Tibial nerve (tissue), 4 donors: ENCODE data around the gene OSTF1. TPM values are rescaled to one million over a fixed set of nuclear protein-coding genes. Genes with fewer than 3 reads are reported as not detected.

Source experiments
- DNase-seq, 2 donors: peaks; one replicate each; pipeline ENCODE4 v3.0.0-alpha.2; 2019; ENCODE audit warnings: low spot score in 2 of 2
- H3K27ac ChIP-seq, 4 donors: fragments of 200-600 bp; sonication (generic) in 3 of 4; one replicate each; pipeline ENCODE4 v1.5.1; 2017 to 2019; ENCODE audit warnings: mild to moderate bottlenecking in 1 of 4
- H3K27me3 ChIP-seq, 2 donors: fragments of 200-600 bp; sonication (generic) in 1 of 2; one replicate each; pipeline versions ENCODE4 v1.5.1 to v1.6.0; 2017 to 2019
- H3K36me3 ChIP-seq, 3 donors: fragments of 200-600 bp; sonication (generic); one replicate each; pipeline ENCODE4 v1.5.1; 2018 to 2019
- H3K4me1 ChIP-seq, 4 donors: fragments of 200-600 bp; sonication (generic) in 3 of 4; one replicate each; pipeline ENCODE4 v1.5.1; 2017 to 2019
- H3K4me3 ChIP-seq, 4 donors: fragments of 200-600 bp; sonication (generic) in 3 of 4; one replicate each; pipeline ENCODE4 v1.5.1; 2017 to 2019; ENCODE audit warnings: mild to moderate bottlenecking in 1 of 4, moderate library complexity in 1 of 4
- H3K9me3 ChIP-seq, 4 donors: fragments of 200-600 bp; sonication (generic) in 3 of 4; one replicate each; pipeline ENCODE4 v1.5.1; 2017 to 2019
- EP300 ChIP-seq, 2 donors: sonication (generic); formaldehyde crosslinking; IDR thresholded peaks; one replicate each; pipeline ENCODE4 v1.6.1; 2017; ENCODE audit warnings: antibody characterized with exemption in 2 of 2, mild to moderate bottlenecking in 1 of 2
- POLR2A ChIP-seq, 2 donors: fragments of 450-650 bp; IDR thresholded peaks; one replicate each; pipeline ENCODE4 v1.6.1; 2017; ENCODE audit warnings: antibody characterized with exemption in 2 of 2, mild to moderate bottlenecking in 2 of 2, moderate library complexity in 2 of 2
- WGBS, 2 donors: methylation state at CpG; one replicate each; pipeline ENCODE4 v1.1.5; 2018; 5-methylcytosine and 5-hydroxymethylcytosine counted together
- total RNA-seq, 4 donors: library from RNA; depleted of rRNA; stranded (reverse); fragments of >200 nt; gene quantifications; one replicate each; pipeline ENCODE4 v1.1.0, GENCODE V29; 2016
- TF ChIP-seq, protein P1 (sequence below), 5 experiments: fragments of 200-600 bp in 3 of 5; fragments of 450-650 bp in 2 of 5; sonication (generic) in 3 of 5; IDR thresholded peaks; one replicate each; pipeline ENCODE4 v1.5.1; 2016 to 2019; ENCODE audit warnings: antibody characterized with exemption in 5 of 5, mild to moderate bottlenecking in 3 of 5, moderate library complexity in 2 of 5

Gene OSTF1
- total RNA-seq, 4 donors from 2014 or later, result 20.7 to 34.5 (median 24.8) TPM

DNA sequence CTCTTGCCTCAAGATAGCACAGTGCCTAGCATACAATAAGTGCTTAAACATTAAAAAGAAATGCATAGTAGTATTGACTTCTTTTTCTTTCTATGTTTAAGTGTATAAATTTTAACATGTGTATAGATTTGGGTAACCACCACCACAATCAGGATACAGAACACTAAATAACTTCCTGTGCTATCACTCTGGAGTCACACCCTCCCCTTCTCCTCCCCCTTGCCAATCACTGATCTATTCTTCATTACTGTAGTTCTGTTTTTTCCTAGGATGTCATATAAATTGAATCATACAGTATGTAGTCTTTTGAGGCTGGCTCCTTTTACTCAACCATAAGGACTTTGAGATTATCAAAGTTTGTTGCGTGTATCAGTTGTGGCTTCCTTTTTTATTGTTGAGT, 68.5 kb downstream of the OSTF1 start:
- no peak overlapping the region for H3K27ac ChIP-seq
- no peaks in the 10 kb centered on the region for H3K9me3 ChIP-seq
- no peak for DNase-seq
- H3K27me3 ChIP-seq, result no peaks in the 10 kb centered on the region
- no peak overlapping the region for H3K4me3 ChIP-seq
- peaks cover 0 to 60% (median 0%) of the 10 kb centered on the region in 3 donors for H3K36me3 ChIP-seq
- TF ChIP-seq, protein P1, sequence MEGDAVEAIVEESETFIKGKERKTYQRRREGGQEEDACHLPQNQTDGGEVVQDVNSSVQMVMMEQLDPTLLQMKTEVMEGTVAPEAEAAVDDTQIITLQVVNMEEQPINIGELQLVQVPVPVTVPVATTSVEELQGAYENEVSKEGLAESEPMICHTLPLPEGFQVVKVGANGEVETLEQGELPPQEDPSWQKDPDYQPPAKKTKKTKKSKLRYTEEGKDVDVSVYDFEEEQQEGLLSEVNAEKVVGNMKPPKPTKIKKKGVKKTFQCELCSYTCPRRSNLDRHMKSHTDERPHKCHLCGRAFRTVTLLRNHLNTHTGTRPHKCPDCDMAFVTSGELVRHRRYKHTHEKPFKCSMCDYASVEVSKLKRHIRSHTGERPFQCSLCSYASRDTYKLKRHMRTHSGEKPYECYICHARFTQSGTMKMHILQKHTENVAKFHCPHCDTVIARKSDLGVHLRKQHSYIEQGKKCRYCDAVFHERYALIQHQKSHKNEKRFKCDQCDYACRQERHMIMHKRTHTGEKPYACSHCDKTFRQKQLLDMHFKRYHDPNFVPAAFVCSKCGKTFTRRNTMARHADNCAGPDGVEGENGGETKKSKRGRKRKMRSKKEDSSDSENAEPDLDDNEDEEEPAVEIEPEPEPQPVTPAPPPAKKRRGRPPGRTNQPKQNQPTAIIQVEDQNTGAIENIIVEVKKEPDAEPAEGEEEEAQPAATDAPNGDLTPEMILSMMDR (IDR thresholded peaks at IDR 0.05), result no peak
- TF ChIP-seq EP300 (IDR thresholded peaks at IDR 0.05) (no peak), POLR2A (IDR thresholded peaks at IDR 0.05) (no peak)
- 0 to 52% methylated on average over 1 of the region's 1 CpG for WGBS, 2 donors
- no peaks in the 10 kb centered on the region for H3K4me1 ChIP-seq

GRCh38 chr9:75161116-75161857, 73.0 kb downstream of the OSTF1 start:
- no peak for TF ChIP-seq POLR2A (IDR thresholded peaks at IDR 0.05)
- TF ChIP-seq, protein P1 (IDR thresholded peaks at IDR 0.05), result no peak
- TF ChIP-seq EP300 (IDR thresholded peaks at IDR 0.05), result no peak
- WGBS, 2 donors, result 72 to 75% methylated on average over 2 of the region's 2 CpGs
- peaks cover 0 to 77% (median 0%) of the 10 kb centered on the region in 3 donors for H3K36me3 ChIP-seq
- no peaks in the 10 kb centered on the region for H3K4me1 ChIP-seq
- no peak overlapping the region for H3K27ac ChIP-seq
- H3K9me3 ChIP-seq, result peaks cover 0 to 32% (median 9%) of the 10 kb centered on the region in 4 donors
- no peak for DNase-seq
- no peak overlapping the region for H3K4me3 ChIP-seq
- H3K27me3 ChIP-seq, result no peaks in the 10 kb centered on the region

DNA sequence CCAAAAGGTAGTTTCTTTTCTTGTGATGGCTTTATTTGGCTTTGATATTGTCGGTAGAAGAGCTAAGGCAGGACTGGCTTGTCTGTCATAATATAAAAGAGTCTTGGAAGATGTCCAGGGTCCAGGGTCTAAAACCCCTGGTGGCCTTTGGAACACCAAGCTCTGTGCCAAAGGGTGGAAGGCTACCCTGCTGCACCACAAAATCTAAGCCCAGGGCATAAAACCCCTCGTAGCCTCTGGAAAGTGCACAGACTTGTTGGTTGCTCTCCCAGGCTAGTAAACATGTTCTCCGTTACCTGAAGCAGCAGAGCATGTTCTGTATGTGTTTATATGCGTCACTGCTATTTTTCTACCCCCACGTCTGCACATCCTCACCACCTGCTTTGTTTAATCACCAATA, 75.5 kb downstream of the OSTF1 start:
- 96 to 97% methylated on average over 5 of the region's 5 CpGs for WGBS, 2 donors
- no peak for TF ChIP-seq EP300 (IDR thresholded peaks at IDR 0.05)
- TF ChIP-seq, protein P1 (IDR thresholded peaks at IDR 0.05), result no peak
- TF ChIP-seq POLR2A (IDR thresholded peaks at IDR 0.05), result no peak
- Histone ChIP-seq H3K4me1 (no peaks in the 10 kb centered on the region), H3K9me3 (peaks cover 0 to 43% (median 13%) of the 10 kb centered on the region in 4 donors), H3K4me3 (no peak overlapping the region), H3K27me3 (no peaks in the 10 kb centered on the region), H3K27ac (no peak overlapping the region), H3K36me3 (peaks cover 0 to 85% (median 0%) of the 10 kb centered on the region in 3 donors)
- no peak for DNase-seq

GRCh38 chr9:75164573-75164972, 76.3 kb downstream of the OSTF1 start:
- peaks cover 0 to 43% (median 13%) of the 10 kb centered on the region in 4 donors for H3K9me3 ChIP-seq
- no peaks in the 10 kb centered on the region for H3K4me1 ChIP-seq
- no peak overlapping the region for H3K27ac ChIP-seq
- no peak for DNase-seq
- peaks cover 0 to 80% (median 0%) of the 10 kb centered on the region in 3 donors for H3K36me3 ChIP-seq
- TF ChIP-seq POLR2A (IDR thresholded peaks at IDR 0.05) (no peak), EP300 (IDR thresholded peaks at IDR 0.05) (no peak)
- TF ChIP-seq, protein P1 (IDR thresholded peaks at IDR 0.05), result no peak
- H3K27me3 ChIP-seq, result no peaks in the 10 kb centered on the region
- no peak overlapping the region for H3K4me3 ChIP-seq

DNA sequence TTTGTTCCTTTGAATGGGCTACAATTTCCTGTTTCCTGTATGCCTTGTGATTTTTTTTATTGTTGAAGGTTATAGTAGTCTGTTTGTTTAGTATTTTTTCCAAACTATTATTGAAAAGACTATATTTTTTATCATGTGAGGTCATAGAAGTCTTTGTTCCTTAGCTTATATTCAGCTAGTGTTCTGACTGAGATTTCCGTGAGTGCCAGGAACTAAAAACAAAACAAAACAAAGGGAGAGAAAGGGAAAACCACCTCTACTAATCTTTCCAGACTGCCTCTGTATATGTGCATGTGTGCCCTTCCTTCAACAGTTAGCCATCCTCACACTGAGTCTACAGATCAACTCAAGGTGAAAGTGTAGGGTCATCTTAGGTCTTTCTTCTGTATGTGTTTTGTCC, 79.0 kb downstream of the OSTF1 start:
- no peak overlapping the region for H3K27ac ChIP-seq
- H3K9me3 ChIP-seq, result peaks cover 0 to 43% (median 13%) of the 10 kb centered on the region in 4 donors
- TF ChIP-seq POLR2A (IDR thresholded peaks at IDR 0.05), result no peak
- TF ChIP-seq, protein P1 (IDR thresholded peaks at IDR 0.05), result no peak
- no peak for TF ChIP-seq EP300 (IDR thresholded peaks at IDR 0.05)
- H3K36me3 ChIP-seq, result peaks cover 0 to 86% (median 0%) of the 10 kb centered on the region in 3 donors
- no peak overlapping the region for H3K4me3 ChIP-seq
- H3K27me3 ChIP-seq, result no peaks in the 10 kb centered on the region
- 68 to 84% methylated on average over 1 of the region's 1 CpG for WGBS, 2 donors
- DNase-seq, result no peak
- H3K4me1 ChIP-seq, result no peaks in the 10 kb centered on the region
